AG09309 (cell line): ENCODE measurements around the gene DHRS9.
"Not testable (repeated sequence)": the region's sequence is repeated elsewhere in the genome, so short reads cannot be mapped to it uniquely, and the experiment has no call there.

Experiments
- DNase-seq: peaks from one replicate; pipeline ENCODE4 v3.0.0-alpha.2; 2010; ENCODE audit warnings: low read depth
- H3K4me3 ChIP-seq: 2 replicates; pipeline ENCODE4 v1.5.1; 2011; ENCODE audit warnings: mild to moderate bottlenecking, low read depth, low read length, moderate library complexity; ENCODE audit not compliant: control insufficient read depth
- TF ChIP-seq, protein P1 (sequence below): IDR thresholded peaks from 2 replicates; pipeline ENCODE4 v1.5.1; 2011; ENCODE audit warnings: mild to moderate bottlenecking, low read depth, low read length, inconsistent platforms; ENCODE audit not compliant: insufficient read depth, control insufficient read depth; ENCODE audit errors: missing control alignments

DHRS9 gene

DNA sequence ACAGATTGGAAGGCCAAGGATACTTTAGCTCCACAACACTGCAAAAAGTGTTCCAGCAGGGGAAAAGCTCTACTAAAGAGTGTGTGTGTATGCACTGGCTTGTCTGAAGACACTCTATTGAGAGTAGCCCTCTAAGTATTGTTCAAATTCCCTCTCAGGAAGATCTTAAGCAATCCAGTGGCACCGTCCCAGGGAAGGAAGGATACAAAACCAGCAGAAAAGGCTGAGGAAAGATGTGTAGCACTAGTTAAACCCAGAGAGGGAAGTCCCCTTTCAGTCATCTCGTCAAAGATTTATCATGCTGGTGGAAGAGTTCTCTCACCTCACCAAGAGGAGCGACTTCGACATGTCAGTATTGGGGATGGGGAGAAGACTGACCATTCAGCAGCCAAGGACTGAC lies 50.5 kb downstream of the DHRS9 start:
- TF ChIP-seq, protein P1, sequence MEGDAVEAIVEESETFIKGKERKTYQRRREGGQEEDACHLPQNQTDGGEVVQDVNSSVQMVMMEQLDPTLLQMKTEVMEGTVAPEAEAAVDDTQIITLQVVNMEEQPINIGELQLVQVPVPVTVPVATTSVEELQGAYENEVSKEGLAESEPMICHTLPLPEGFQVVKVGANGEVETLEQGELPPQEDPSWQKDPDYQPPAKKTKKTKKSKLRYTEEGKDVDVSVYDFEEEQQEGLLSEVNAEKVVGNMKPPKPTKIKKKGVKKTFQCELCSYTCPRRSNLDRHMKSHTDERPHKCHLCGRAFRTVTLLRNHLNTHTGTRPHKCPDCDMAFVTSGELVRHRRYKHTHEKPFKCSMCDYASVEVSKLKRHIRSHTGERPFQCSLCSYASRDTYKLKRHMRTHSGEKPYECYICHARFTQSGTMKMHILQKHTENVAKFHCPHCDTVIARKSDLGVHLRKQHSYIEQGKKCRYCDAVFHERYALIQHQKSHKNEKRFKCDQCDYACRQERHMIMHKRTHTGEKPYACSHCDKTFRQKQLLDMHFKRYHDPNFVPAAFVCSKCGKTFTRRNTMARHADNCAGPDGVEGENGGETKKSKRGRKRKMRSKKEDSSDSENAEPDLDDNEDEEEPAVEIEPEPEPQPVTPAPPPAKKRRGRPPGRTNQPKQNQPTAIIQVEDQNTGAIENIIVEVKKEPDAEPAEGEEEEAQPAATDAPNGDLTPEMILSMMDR = no peak
- no peak overlapping the region for H3K4me3 ChIP-seq
- DNase-seq = no peak

DNA sequence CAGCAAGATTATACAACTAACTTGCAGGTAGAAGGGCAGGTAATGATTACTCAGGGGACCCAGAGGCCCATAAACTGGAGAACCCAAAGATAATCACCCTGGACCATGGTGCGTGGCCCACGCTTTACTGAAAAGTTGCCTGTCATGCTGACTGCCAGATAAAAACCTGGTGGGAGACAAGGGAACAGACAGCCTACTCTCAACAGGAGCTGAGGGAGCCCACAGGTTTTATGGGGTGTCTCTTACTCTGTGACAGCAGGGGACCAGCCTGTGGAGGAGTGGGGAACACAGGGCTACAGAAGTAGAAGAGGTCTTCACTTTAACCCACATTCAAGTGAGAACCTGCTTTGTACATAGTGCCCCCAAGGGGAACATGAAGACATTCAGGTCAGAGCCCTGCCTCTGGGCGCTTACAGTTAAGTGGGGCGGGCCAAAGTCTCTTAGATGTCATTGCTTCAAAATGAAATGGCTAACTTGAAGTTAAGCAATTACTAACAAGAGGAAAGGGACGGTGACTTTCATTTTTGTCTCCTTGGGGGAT lies 60.4 kb downstream of the DHRS9 start:
- H3K4me3 ChIP-seq = no peak overlapping the region
- no peak for DNase-seq
- TF ChIP-seq, protein P1 = no peak

DNA sequence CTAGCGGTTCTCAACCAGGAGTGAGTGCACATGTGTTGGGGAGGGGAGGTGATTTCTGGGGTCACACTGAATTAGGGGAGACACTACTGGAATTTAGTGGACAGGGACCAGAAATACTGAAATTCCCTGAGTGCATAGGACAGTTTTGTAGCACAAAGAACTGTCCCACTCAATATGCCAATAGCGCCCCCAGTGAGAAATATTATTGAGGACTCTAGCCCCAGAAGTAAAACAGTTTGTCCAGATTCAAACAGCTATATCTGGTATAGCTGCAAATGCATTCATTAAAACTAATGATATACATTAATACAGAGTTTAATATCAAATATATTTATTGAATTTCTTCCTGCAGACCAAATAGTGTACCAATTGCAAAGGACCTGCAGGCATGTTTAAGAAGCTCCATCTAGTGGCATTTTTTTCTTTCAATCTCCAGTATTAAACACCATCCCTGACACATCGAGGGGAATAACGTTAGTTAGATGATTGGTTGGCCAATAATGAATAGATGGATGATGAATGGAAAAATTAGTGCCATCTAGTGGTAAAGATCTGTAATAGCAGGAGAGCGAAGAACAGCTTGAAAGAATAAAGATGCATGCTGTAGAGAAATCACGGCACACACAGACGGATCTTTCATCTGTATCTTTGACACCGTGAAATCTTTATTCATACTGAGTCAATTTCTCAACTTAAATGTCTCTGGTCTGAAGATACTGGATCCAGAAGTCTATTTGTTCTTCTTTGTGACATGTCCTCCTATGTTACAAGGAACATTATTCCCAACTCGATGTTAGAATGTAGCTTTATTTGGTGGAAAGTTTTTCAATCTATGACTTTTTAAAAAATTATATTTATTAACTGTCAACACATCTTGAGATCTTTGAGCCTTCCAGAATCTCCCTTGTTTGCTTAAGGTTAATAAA lies 62.5 kb downstream of the DHRS9 start:
- TF ChIP-seq, protein P1 = peak; percentile 69
- DNase-seq = no peak
- H3K4me3 ChIP-seq = no peak overlapping the region

DNA sequence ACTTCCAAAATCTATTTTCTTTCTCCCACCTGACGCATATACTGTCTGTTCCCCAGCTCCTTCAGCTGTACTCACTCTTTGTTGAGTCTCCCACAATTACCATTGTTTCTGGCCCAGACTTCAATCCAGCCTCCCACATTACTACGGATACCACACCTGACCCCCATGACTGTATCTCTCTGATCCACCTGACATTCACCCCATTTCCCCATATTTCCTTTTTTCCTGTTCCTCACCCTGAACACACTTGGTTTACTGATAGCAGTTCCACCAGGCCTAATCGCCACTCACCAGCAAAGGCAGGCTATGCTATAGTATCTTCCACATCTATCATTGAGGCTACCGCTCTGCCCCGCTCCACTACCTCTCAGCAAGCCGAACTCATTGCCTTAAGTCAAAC lies 64.9 kb downstream of the DHRS9 start:
- not testable (repeated sequence) for DNase-seq, H3K4me3 ChIP-seq

DNA sequence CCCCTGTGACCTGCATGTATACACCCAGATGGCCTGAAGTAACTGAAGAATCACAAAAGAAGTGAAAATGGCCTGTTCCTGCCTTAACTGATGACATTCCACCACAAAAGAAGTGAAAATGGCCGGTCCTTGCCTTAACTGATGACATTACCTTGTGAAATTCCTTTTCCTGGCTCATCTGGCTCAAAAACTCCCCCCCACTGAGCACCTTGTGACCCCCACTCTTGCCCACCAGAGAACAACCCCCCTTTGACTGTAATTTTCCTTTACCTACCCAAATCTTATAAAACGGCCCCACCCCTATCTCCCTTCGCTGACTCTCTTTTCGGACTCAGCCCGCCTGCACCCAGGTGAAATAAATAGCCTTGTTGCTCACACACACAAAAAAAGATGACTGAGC lies 67.1 kb downstream of the DHRS9 start:
- DNase-seq, H3K4me3 ChIP-seq: not testable (repeated sequence)

DNA sequence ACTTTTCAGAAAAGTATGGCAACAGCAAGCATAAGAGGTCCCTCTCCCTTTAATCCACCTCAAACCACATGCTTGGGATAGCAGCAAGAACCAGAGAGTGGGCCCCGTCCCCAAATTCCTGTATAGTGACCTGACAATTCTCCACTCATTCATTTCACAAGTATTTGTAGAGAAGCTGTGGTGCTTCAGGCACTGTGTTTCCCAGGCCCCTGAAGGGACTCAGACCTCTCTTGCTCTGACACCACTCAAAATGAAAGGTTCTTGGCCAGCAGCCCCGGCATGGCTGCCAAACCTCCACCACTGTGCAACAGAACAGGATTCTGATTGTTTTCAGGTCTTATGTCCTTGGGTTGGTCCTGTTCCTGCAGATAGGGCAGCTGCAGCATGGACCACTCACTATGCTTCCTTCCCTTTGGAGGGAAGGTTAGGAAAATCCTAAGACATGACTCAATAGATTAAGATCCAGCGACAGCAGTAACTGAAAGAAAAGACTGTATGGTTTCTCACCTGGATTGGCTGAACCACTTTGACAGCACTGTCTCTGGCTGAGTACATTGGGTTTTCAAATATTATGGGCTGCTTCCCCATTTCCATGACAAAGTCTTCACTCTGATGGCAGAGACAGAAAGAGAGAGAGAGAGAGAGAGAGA lies 67.6 kb downstream of the DHRS9 start:
- no peak for DNase-seq
- TF ChIP-seq, protein P1 = no peak
- H3K4me3 ChIP-seq = no peak overlapping the region

DNA sequence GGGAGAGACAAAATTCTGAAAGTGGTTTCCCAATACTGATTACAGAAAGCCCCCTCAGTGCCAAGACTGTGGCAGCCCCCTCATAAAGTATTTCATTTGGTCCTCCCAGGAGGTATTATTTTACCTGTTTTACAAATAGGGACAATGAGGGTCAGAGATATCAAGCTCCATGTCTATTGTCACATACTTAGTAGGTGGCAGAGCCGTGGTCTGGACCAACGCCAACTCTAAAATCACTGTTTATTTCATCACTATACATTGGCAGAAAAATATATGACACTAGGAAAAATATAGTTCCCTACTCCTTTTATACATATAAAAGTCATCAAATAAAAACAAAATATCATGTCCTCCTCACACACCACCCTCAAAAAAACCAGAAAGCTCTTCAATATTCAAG lies 68.6 kb downstream of the DHRS9 start:
- TF ChIP-seq, protein P1 = no peak
- no peak overlapping the region for H3K4me3 ChIP-seq
- no peak for DNase-seq
